Fibroblast of skin of right biceps (primary cell): ENCODE measurements around the gene CDC25C.
A peak's percentile ranks its signal among the peaks of the same experiment; 100 is the strongest.
"Not testable (repeated sequence)": the region's sequence is repeated elsewhere in the genome, so short reads cannot be mapped to it uniquely, and the experiment has no call there.

Experiments
- DNase-seq: peaks from one replicate; pipeline ENCODE4 v3.0.0-alpha.2; 2013

The CDC25C gene

DNA sequence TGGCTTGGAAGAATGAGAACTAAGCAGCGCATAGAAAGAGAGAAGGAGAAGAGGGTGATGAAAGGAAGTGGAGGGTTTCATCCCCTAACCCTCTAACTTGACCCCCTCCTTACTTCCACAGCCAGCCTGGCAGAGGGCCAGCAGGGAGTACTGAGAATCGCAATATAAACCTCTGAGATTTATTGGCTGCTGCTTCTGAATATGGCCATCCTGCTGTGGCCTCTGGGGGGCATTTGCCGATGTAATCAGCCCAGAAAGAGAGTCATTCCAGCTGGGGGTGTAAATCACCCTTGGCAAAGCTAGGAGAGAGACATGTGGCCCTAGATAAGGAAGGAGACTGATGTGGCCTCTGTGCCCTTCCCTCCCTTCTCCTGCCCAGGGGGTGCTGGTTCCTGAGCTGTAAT lies 56.2 kb downstream of the CDC25C start:
- DNase-seq, result no peak

- DNase-seq, result no peak
These were observed 57.3 kb downstream of the CDC25C start, which contains the start of gene GFRA3 for GRCh38 chr5:138274189-138274853. Gene GFRA3 (minus strand): TSS chr5:138274621. CDS start chr5:138274424, 197 bp downstream.

- DNase-seq, result no peak
These were observed 57.8 kb downstream of the CDC25C start for GRCh38 chr5:138273834-138274188.

GRCh38 chr5:138272681-138273080 lies 58.9 kb downstream of the CDC25C start:
- DNase-seq, result no peak

GRCh38 chr5:138271281-138271680 lies 60.3 kb downstream of the CDC25C start:
- no peak for DNase-seq

DNA sequence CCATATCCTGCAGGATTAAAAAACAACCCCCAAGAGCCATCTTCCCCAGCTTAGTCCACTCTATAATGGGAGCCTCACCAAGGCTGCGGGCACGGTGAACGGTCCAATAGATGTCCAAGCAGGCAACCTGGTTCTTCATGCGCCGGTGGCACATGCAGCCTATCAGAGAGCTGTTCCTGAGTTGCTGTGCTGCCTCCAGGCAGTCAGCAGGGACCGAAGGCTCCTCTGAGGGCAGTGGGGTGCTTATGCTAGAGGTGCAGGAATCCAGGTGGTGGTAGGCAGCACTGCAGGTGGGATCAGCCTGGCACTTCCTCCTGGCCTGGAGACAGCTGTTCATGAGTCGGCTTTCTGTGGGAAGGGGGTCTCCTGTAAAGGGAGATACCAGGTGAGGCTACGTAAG lies 67.4 kb downstream of the CDC25C start:
- no peak for DNase-seq

DNA sequence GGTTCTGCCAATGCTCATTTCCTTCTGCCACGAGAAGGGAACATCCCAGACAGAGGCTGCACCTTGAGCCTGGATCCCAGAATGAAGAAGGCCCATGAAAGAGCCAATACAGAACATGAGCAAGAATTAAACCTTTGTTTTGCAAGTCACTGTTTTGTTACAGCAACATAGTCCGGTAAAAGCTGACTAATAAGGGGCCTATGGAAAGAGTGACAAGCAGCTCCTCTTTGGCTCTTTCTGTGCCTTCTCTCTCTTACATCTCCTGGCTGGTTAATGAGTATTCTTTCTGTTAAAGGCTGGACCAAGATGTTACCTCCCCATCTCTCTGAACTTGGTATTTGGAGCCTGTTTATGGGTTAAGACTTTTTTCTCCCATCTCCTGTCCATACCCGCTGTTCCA lies 68.0 kb downstream of the CDC25C start:
- no peak for DNase-seq

DNA sequence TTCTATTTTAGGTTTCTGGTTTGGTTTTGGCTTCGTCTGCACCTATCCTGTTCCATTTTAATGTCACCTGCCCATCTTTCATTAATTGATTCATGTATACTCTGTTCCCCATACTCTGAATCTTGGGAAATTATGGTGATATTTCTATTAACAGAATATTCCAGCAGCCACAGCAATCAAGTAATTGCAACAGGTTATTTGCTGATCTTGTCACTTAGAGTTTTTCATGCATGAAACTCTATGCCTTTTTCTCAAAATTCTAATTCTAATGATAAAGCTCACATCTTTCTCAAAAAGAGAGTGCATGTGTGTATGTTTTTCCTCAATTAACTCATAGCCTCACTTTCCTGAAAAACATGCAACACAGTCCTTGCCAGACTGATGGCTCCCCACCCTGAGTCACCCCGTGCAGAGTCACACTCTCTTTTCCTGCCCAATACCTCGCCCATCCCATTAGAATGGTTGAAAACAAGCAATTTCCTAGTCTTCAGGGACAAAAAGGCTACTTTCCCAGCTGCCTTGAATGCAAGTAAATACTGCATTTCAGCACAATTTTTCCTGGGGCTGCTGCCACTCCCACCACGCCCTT lies 72.8 kb downstream of the CDC25C start:
- no peak for DNase-seq

DNA sequence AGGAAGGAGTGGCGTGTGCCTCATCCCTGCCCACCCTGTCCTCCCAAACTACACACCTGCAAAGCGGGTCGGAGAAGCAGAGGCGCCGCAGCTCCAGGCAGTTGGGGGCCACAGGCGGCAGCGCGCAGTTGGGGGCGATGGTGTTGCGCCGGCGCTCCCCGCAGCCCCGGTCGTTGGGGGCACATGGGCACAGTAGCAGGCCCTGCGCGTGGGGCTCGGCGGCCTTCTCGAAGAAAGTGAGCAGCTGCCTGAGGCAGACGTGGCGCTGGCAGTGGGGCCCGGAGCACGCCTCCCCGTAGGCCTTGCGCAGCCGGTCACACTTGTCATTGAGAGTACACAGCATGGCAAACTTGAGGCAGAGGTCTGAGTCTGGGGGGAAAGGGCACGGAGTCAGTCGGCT lies 74.0 kb downstream of the CDC25C start:
- DNase-seq, result no peak

DNA sequence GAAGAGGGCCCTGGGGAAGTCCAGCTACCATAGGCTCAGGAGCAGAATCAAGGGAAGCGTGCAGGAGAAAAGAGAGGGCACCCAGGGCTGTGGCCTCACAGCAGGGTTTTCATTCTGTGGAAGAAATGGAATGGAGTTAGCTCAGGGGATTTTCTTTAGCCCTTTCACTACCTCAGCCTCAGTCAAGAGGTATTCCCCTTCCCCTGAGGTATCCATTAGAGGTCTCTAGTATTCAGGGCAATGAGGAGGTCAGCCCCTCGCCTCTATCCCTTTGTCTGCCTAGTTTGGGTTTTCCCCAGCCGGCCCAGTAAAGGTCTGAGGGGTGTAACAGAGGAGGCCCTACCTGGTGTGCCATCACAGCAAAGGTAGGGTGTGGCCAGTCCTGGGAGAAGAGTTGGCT lies 78.7 kb downstream of the CDC25C start:
- DNase-seq, result no peak

DNA sequence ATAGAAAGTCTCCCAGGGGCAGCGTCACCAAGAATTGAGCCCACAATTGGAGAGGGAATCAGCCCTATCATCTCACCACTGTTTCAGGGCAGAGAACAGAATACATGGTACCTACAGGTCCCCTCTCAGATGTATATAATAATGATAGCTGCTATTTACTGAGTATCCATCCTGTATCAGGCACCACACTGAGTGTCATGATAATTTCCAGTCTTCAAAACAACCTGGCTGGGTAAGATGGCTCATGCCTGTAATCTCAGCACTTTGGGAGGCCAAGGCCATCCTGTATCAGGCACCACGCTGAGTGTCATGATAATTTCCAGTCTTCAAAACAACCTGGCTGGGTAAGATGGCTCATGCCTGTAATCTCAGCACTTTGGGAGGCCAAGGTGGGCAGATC lies 83.8 kb downstream of the CDC25C start:
- not testable (repeated sequence) for DNase-seq

DNA sequence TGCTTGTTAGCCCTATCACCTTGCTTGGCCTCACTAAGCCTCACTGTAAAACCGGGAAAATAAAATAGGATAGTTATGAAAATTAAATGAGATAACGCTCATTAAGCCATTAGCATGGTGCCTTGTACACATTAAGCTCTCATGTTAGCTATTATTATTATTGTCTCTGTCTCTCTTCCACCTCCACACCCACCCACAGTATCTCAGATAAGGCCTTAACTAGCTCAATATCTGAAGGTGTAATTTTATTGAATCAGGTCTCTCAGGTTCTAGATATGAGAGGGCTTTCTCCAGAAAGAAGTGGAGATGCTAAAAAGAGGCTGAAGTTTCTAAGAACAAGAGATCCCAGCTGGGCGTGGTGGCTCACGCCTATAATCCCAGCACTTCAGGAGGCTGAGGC lies 84.8 kb downstream of the CDC25C start:
- DNase-seq, result no peak

- DNase-seq, result no peak
These were observed 85.3 kb downstream of the CDC25C start for GRCh38 chr5:138246334-138246733.

GRCh38 chr5:138245717-138246116 lies 85.9 kb downstream of the CDC25C start:
- no peak for DNase-seq

DNA sequence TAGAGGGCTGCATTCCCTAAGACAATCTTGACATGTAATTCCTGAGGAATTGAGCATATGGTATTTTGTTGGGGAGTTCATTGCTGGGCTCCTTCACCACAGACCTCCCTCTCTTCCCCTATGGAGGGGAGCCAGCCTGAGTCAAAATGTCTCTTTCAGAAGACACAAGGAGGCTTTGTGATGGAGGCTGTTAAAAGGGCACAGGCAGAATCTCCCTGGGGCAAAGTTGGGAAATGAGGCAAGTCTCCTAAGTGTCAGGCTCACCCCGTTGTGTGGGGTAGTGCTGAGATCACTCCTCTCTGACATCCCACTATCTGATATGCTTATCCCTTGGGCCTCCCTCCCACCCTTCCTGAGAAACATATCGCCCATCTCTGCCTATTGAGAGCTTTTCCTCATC lies 87.8 kb downstream of the CDC25C start:
- no peak for DNase-seq

GRCh38 chr5:138241688-138242571 lies 89.7 kb downstream of the CDC25C start:
- peak; percentile 22 for DNase-seq

GRCh38 chr5:138240650-138241385 lies 90.8 kb downstream of the CDC25C start:
- no peak for DNase-seq

- no peak for DNase-seq
These were observed 93.6 kb downstream of the CDC25C start for GRCh38 chr5:138238034-138238433.
